DND-41 (cell line): ENCODE measurements around the gene SLC16A11.

ENCODE experiments used
- ATAC-seq: fragments of 200-7000 bp; cut with Tn5 transposase; 3 replicates; pipeline ENCODE4 v1.9.1; 2021; ENCODE audit warnings: low read depth; ENCODE audit not compliant: insufficient read depth
- DNase-seq: peaks from one replicate; pipeline ENCODE4 v3.0.0-alpha.2; 2020
- H2AFZ ChIP-seq: 2 replicates; pipeline ENCODE4 v1.6.0; 2012; ENCODE audit warnings: low read depth, low read length
- H3K27ac ChIP-seq: 2 replicates; pipeline ENCODE4 v1.5.1; 2012; ENCODE audit warnings: low read length, inconsistent platforms
- H3K27me3 ChIP-seq: fragments of 200-600 bp; sonication (generic); 2 replicates; pipeline ENCODE4 v1.6.0; 2012; ENCODE audit warnings: low read length, mild to moderate bottlenecking, inconsistent platforms; ENCODE audit not compliant: insufficient read depth, poor library complexity
- H3K36me3 ChIP-seq: 2 replicates; pipeline ENCODE4 v1.5.1; 2012; ENCODE audit warnings: low read length, inconsistent platforms; ENCODE audit not compliant: insufficient read depth
- H3K4me1 ChIP-seq: 2 replicates; pipeline ENCODE4 v1.5.1; 2012; ENCODE audit warnings: mild to moderate bottlenecking, low read length; ENCODE audit not compliant: insufficient read depth
- H3K4me2 ChIP-seq: 2 replicates; pipeline ENCODE4 v1.6.0; 2012; ENCODE audit warnings: mild to moderate bottlenecking, moderate library complexity, low read length, inconsistent platforms; ENCODE audit not compliant: insufficient read depth
- H3K4me3 ChIP-seq, 2 experiments: fragments of 200-600 bp in 1 of 2; shearing (Covaris generic) in 1 of 2; 2 replicates each; pipeline ENCODE4 v1.5.1; 2012 to 2016; ENCODE audit warnings: inconsistent platforms in 2 of 2, low read length in 2 of 2, mild to moderate bottlenecking in 2 of 2, low read depth in 1 of 2, moderate library complexity in 1 of 2
- H3K79me2 ChIP-seq: 2 replicates; pipeline ENCODE4 v1.6.0; 2012; ENCODE audit warnings: low read length, inconsistent platforms; ENCODE audit not compliant: insufficient read depth
- H3K9ac ChIP-seq: 2 replicates; pipeline ENCODE4 v1.6.0; 2012; ENCODE audit warnings: low read depth, mild to moderate bottlenecking, inconsistent platforms, low read length, moderate library complexity
- H3K9me3 ChIP-seq: 2 replicates; pipeline ENCODE4 v1.5.1; 2012; ENCODE audit warnings: low read length, moderate library complexity, mild to moderate bottlenecking, inconsistent platforms; ENCODE audit not compliant: insufficient read depth, severe bottlenecking
- H4K20me1 ChIP-seq: 2 replicates; pipeline ENCODE4 v1.6.0; 2012; ENCODE audit warnings: low read length; ENCODE audit not compliant: insufficient read depth
- CTCF ChIP-seq: IDR thresholded peaks from 2 replicates; pipeline ENCODE4 v1.5.1; 2012; ENCODE audit warnings: borderline replicate concordance, low read length, moderate library complexity, mild to moderate bottlenecking; ENCODE audit not compliant: poor library complexity, severe bottlenecking; ENCODE audit errors: extremely low read depth
- EZH2 ChIP-seq: IDR thresholded peaks from 3 replicates; pipeline ENCODE4 v1.6.1; 2012; ENCODE audit warnings: borderline replicate concordance, low read depth, mild to moderate bottlenecking, moderate library complexity, low read length, inconsistent platforms; ENCODE audit not compliant: severe bottlenecking

The SLC16A11 gene

GRCh38 chr17:7001318-7001961 is 42.5 kb downstream of the SLC16A11 start:
- H3K4me2 ChIP-seq = no peak overlapping the region
- peaks cover 9% of the 10 kb centered on the region; the same call in 1 of the 2 replicates for H4K20me1 ChIP-seq
- TF ChIP-seq EZH2 (no peak), CTCF (peak; percentile 47)
- no peak for ATAC-seq
- H3K79me2 ChIP-seq = peaks cover 13% of the 10 kb centered on the region; the same call in 1 of the 2 replicates
- H3K27me3 ChIP-seq = no peaks in the 10 kb centered on the region
- H3K4me1 ChIP-seq = no peaks in the 10 kb centered on the region
- H3K9me3 ChIP-seq = no peaks in the 10 kb centered on the region
- H3K27ac ChIP-seq = no peak overlapping the region
- H2AFZ ChIP-seq = no peak overlapping the region
- no peak overlapping the region for H3K9ac ChIP-seq
- H3K4me3 ChIP-seq = no peak overlapping the region
- DNase-seq = peak; percentile 41
- peaks cover 59% of the 10 kb centered on the region for H3K36me3 ChIP-seq

- TF ChIP-seq EZH2 (no peak), CTCF (no peak)
- H3K4me2 ChIP-seq = no peak overlapping the region
- H3K79me2 ChIP-seq = 0 out of 2 replicates have a peak, but pooled peaks cover 3% of the 10 kb centered on the region
- DNase-seq (no peak), ATAC-seq (no peak)
- H2AFZ ChIP-seq = no peak overlapping the region
- H3K27ac ChIP-seq = no peak overlapping the region
- H3K4me1 ChIP-seq = no peaks in the 10 kb centered on the region
- no peaks in the 10 kb centered on the region for H3K27me3 ChIP-seq
- no peak overlapping the region for H3K4me3 ChIP-seq
- H3K9me3 ChIP-seq = no peaks in the 10 kb centered on the region
- H3K9ac ChIP-seq = no peak overlapping the region
- H3K36me3 ChIP-seq = peaks cover 61% of the 10 kb centered on the region
- H4K20me1 ChIP-seq = 0 out of 2 replicates have a peak, but pooled peaks cover 2% of the 10 kb centered on the region
Measured at GRCh38 chr17:6998855-6999508, 44.9 kb downstream of the SLC16A11 start.

- Histone ChIP-seq H3K36me3 (peaks cover 47% of the 10 kb centered on the region), H3K27ac (no peak overlapping the region), H3K4me1 (no peaks in the 10 kb centered on the region), H3K4me3 (no peak overlapping the region), H4K20me1 (0 out of 2 replicates have a peak, but pooled peaks cover 2% of the 10 kb centered on the region), H2AFZ (no peak overlapping the region), H3K27me3 (no peaks in the 10 kb centered on the region), H3K4me2 (no peak overlapping the region), H3K9ac (no peak overlapping the region), H3K9me3 (no peaks in the 10 kb centered on the region), H3K79me2 (no peaks in the 10 kb centered on the region)
- no peak for ATAC-seq
- no peak for DNase-seq
- no peak for TF ChIP-seq CTCF
- no peak for TF ChIP-seq EZH2
Measured at GRCh38 chr17:6997171-6997570, 46.7 kb downstream of the SLC16A11 start.
